GM18858 (cell line): ENCODE results near the gene RPS8.
"Not testable (repeated sequence)": the region's sequence is repeated elsewhere in the genome, so short reads cannot be mapped to it uniquely, and the experiment has no call there.

Experiments used
- ATAC-seq: cut with Tn5 transposase; IDR thresholded peaks from one replicate; pipeline ENCODE4 v1.9.1; 2021; ENCODE audit not compliant: unreplicated experiment

Gene RPS8

DNA sequence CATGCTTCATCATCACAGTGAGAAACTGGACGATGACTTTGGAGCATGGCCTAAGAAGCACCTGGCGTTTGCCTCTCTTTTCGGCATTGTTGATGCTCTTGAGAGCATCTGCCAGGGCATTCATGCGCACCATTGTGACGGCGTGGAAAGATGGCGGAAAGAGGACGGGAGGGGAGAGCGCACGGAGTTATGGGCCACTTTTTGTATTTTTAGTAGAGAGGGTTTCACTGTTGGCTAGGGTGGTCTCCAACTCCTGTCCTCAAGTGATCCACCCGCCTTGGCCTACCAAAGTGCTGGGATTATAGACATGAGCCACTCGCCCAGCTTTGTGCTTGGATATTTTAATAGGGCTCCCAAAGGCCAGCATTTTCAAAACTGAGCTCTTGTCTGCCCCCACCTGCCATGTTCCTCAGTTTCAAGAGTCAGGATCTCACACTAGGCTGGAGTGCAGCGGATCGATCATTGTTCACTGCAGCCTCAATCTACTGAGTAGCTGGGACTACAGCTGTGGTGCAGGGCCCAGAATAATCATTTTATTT is 5.3 kb downstream of the RPS8 start:
- ATAC-seq, result no peak

- ATAC-seq, result no peak
Measured at GRCh38 chr1:44783697-44784093, 8.4 kb downstream of the RPS8 start.

GRCh38 chr1:44784094-44785028 is 9.0 kb downstream of the RPS8 start:
- no peak for ATAC-seq

DNA sequence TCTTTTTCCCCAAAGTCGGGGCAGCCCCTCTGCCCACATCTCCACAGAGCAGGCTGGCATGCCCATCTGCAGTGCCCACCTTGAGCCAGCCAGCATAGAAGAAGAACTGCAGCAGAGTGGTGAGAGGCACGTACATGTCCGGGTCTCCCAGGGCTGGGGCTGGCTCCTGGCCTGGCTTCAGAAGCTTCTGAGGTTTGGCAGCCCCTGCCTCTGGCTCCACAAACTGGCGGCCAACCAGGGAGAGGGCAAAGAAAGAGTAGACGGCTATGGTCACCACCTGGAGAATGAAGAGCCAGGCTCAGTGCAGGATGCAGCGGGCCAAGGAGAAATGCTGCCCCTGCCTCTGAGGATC is 9.7 kb downstream of the RPS8 start:
- no peak for ATAC-seq

DNA sequence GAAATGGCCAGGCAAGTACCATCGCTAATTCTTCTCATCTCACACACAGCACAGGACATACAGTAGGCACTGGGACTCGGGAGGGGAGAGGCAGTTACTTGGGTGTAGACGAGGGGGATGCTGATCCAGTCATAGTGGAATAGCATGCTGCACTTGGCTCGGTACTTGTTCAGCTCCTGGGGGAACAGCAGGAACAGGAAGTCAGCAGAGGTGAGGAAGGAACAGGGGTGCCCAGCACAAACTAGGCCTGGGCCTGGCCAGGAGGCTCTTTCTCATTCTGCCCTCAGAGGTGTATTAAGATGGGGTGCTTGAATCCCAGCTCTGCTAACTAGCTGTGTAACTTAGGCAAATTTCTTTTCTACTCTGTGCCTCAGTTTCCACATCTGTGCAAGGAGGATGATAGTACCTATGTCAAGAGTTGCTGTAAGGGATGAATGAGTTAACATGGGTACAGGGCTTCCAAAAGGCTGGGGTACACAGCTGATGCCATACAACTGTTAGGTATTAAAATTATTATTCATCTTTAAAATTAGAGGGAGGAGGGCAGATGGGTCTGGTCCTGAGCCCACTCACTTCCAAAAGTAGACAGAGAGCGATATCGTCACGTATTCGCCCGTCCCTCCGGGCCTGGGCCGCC is 10.3 kb downstream of the RPS8 start:
- no peak for ATAC-seq

GRCh38 chr1:44786138-44786840 is 10.9 kb downstream of the RPS8 start:
- no peak for ATAC-seq

- ATAC-seq, result no peak
Measured at GRCh38 chr1:44786841-44787426, 11.6 kb downstream of the RPS8 start.

DNA sequence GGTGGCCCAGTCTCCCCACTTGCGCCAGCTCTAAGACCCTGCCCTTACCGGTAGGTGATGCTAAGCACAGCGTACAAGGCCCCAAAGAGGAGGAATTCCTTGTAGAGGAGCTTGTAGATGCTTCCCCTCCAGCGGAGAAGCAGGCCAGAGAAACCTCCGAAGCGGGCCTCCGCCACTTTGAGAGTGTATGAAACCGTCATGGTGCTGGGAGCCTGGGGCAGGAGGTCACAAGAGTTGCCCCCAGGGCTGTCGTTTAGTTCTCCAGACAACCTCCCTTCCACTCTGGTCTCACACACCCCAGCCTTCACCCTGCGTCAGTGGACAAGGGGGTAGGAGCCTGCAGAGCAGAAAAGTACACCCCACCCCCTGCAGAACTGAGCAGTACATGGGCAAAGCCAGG is 12.2 kb downstream of the RPS8 start:
- ATAC-seq, result no peak

GRCh38 chr1:44788120-44788860 is 12.9 kb downstream of the RPS8 start, which contains the start of gene BEST4:
Gene BEST4, minus strand, starts transcription at chr1:44788170. Its CDS starts 465 bp downstream, at chr1:44787705.
- ATAC-seq, result no peak

GRCh38 chr1:44790968-44791801 is 15.8 kb downstream of the RPS8 start:
- ATAC-seq, result no peak

GRCh38 chr1:44792736-44793502 is 17.6 kb downstream of the RPS8 start:
- ATAC-seq, result no peak

GRCh38 chr1:44797886-44798285 is 22.5 kb downstream of the RPS8 start:
- ATAC-seq, result not testable (repeated sequence)

DNA sequence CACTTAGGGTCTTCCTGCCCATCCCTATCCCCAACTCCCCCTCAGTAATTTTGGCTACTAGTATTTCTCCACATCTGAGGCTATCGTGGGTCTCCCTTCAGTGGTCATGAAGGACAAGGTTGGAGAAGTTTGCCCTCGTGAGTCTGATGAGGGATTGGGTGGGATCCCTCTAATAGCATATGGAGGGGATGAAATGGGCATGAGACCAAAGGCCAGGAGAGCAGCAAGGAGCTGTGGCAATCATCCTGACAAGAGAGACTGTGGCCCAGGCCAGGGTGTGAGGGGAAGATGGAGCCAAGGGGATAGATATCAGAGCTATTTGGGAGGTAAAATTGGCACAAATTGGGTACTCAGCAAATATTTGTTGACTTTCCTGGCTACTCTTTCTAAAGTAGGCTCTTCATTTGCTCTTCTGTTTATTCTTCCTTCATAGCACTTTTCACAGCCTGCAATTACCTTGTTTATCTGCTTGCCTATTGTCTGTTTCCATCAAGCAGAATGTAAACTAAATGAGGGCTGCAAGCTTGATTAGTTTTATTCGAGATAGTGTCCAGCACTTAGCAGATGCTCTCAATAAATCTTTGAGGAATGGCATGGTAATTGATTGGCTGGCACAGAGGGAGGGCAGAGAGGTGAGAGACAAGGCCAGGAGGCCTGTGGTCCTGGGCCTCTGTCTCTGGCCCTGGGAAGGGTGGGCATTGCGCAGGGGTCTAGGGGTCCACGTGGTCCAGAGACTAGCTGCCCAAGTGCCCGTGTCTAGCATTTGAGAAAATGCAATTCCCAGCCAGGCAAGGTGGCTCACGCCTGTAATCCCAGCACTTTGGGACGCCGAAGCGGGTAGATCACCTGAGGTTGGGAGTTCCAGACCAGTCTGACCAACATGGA is 23.4 kb downstream of the RPS8 start:
- ATAC-seq, result no peak

DNA sequence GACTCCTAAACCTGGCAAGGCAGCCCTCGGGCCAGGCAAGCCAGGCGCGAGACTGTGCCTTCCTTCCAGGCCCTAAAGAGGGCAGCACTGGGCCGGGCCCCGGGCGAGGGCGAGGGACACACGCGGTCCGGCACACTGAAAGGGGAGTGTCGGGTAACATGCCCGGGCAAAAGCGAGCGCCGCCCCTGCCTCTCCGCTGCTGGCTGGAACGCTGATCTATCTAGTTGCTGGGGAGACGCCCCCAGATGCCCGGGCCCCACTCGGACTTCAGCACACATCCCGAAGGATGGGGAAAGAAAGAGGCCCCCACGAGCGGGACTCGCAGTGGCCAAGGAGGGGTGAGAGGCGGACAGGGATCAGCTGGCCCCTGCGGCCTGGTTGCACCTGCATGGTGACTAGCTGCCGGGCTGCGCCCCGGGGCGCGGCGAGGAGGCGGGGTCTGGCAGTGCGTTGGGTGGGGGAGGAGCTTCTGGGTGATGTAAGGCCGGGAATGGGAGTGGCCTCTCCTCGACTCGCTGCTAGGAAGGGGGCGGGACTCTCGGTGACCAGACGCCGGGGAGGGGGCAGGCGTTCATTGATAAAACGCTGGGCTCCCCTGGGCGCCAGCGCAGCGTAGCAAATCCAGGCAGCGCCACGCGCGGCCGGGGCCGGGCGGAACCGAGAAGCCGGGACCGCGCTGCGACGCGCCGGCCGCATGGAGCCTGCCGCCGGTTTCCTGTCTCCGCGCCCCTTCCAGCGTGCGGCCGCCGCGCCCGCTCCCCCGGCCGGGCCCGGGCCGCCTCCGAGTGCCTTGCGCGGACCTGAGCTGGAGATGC is 24.6 kb downstream of the RPS8 start, which contains the start of gene PLK3:
Gene PLK3 (plus strand): TSS at position 608 of the 815 bp plus-strand sequence. CDS start 87 bp downstream, at position 695.
- peak; percentile 60 for ATAC-seq

DNA sequence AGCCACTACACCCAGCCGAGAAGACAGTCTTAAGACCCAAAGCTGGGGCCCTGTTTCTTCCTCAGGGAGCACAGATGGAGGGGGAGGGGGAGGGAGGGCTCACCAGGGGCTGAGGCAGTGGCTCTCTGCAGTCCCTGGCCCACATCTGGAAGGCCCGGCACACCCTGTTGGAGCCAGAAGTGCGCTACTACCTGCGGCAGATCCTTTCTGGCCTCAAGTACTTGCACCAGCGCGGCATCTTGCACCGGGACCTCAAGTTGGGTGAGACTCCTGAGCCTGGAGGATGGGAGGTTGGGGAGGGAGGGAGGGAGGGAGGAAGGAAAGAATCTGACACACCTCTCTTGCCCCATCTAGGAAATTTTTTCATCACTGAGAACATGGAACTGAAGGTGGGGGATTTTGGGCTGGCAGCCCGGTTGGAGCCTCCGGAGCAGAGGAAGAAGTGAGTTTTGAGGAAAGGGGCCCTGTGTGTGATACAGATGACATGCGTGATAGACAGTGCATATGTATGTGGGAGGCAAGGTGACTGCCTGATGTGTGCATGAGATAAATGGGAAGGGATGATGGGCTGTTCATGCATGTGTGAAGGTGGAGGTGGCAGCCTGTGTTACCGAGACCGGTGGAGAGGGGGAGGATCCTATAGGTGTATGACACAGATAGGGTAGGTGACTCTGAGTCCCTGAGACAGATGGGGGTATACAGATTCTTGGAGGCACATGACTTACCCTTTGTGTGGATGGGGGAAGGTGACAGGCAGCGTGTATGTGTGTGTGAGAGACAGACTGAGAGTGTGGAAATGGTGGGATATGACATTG is 26.4 kb downstream of the RPS8 start:
- ATAC-seq, result no peak
